Inflammatory macrophage treated with lipopolysaccharide for 1 hour (primary cell): ENCODE results near the gene SKIL.
A peak's percentile ranks its signal among the peaks of the same experiment; 100 is the strongest.

Source experiments
- DNase-seq, 2 donors: peaks; one replicate each; pipeline ENCODE4 v3.0.0-alpha.2; 2020 to 2022

SKIL gene

GRCh38 chr3:170352936-170353335 lies 4.6 kb upstream of the SKIL start:
- peak; percentile 80 to 90 for DNase-seq

DNA sequence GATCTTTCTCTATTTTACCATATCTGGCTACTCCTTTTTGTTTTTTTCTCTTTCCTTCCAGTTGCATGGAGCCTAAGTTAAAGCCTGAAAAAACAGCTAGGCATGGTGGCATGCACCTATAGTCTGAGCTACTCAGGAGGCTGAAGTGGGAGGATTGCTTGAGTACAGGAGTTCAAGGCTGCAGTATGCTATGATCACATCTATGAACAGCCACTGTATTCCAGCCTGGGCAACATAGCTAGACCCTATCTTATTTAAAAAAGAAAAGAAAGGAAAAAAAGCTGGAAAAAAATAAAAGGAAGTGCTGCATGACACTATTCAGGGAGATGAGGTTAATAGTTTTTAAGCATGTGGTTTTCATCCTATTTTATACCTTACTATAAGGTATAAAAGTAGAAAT lies 4.0 kb upstream of the SKIL start:
- no peak for DNase-seq

GRCh38 chr3:170354760-170355159 lies 2.8 kb upstream of the SKIL start:
- no peak for DNase-seq

DNA sequence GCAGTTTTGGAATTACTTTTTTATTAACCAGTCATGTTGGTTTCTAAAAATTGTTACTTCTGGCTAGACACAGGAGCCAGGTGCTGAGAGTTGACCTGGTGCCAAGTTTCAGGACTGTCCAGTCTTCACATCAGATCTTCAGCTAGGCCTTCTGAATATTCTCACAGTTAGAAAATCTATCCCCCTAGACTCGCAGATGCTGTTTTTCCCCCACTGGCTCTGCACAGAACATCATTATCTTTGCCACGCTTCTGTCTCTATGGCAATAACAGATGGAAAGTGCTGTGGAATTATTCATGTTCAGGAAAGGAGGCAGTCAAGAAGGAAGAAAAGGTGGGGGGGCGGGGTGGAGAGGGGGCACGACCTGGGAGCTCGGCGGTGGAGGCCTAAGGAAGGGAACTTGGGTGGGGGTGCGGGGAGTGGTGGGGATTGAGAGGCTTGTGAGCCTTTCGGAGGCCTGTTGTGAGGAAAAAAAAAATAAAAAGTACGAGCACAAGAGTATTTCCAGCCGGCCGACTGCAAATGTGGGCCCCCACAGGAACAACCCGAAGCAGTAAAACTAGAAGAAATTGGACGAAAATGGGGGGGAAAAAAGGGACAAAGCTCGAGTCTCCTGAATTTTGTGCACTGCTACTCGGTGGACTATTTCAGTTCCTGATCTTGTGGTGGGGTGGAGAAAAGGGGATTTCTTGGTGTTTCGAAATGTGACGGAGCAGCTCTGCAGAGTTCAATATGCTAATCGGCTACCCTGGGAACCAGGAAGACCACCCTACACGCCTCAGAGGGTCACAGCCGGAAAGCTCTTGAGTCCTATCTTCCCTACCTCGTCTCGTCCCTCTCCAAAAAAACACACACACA lies 1.5 kb upstream of the SKIL start:
- DNase-seq, result peak; percentile 90 to 93

DNA sequence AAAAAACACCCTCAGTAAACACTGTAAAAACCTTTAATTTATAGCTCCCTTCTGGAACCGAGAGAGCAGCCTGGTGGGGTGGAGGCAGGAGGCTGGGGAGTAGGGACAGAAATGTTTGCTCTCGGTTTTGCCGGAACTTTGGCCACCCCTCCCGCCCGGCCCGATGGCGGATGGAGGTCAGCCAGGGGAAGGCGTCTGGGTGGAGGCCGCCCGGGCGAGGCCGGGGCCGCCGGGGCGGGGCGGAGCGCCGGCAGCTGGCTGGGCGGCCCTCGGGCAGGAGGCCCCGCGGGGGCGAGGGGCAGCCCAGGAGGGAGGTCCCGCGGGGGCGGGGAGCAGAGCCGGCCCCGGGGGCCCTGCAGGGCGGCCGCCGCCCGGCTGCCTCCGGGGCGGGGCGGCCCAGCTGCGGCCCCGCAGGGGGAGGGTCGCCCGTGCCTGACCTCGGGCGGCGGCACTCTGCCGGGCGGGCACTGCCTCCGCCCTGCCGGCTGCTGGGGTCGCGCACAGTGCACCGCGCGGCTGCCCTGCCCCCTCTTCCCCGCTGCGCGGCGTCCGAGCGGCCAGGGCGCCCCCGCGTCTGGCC lies 829 bp upstream of the SKIL start:
- peak; percentile 84 to 91 for DNase-seq

GRCh38 chr3:170358042-170359010 lies 811 bp downstream of the SKIL start:
- peak; percentile 95 to 98 for DNase-seq

DNA sequence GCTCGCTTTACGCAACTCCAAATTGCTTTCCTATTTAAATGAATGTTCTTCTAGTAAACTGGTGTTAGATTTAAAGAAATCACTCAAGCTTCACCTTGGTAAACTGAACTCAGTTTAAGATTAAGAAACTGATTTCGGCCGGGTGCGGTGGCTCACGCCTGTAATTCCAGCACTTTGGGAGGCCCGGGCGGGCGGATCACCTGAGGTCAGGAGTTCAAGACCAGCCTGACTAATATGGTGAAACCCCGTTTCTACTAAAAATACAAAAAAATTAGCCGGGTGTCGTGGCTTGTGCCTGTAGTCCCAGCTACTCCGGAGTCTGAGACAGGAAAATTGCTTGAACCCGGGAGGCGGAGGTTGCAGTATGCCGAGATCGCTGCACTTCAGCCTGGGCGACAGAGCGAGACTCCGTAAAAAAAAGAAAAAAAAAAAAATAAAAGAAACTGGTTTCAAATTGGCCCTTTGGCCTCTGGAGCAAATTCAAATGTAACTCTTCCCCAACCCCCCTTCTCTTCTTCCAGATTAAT lies 1.7 kb downstream of the SKIL start:
- DNase-seq, result no peak

DNA sequence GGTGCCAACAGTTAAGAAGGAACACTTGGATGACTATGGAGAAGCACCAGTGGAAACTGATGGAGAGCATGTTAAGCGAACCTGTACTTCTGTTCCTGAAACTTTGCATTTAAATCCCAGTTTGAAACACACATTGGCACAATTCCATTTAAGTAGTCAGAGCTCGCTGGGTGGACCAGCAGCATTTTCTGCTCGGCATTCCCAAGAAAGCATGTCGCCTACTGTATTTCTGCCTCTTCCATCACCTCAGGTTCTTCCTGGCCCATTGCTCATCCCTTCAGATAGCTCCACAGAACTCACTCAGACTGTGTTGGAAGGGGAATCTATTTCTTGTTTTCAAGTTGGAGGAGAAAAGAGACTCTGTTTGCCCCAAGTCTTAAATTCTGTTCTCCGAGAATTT lies 3.0 kb downstream of the SKIL start:
- no peak for DNase-seq

GRCh38 chr3:170360916-170361315 lies 3.4 kb downstream of the SKIL start:
- no peak for DNase-seq

GRCh38 chr3:170361711-170362110 lies 4.2 kb downstream of the SKIL start:
- no peak for DNase-seq

DNA sequence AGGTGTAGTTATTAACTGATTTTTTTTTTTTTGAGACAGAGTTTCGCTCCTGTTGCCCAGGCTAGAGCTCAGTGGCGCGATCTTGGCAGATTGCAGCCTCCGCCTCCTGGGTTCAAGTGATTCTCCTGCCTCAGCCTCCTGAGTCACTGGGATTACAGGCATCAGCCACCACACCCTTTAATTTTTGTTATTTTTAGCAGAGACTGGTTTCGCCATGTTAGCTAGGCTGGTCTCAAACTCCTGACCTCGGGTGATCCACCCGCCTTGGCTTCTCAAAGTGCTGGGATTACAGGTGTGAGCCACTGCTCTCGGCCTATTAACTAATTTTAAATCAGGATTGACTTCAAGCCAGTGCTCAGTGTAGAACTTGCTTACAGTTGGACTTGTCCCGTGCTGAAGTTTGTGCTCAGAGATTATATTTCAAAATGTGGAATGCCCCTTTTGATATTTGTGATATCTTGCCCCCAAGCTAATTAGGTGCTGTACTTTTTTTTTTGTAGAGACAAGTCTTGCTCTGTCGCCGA lies 6.0 kb downstream of the SKIL start:
- no peak for DNase-seq

DNA sequence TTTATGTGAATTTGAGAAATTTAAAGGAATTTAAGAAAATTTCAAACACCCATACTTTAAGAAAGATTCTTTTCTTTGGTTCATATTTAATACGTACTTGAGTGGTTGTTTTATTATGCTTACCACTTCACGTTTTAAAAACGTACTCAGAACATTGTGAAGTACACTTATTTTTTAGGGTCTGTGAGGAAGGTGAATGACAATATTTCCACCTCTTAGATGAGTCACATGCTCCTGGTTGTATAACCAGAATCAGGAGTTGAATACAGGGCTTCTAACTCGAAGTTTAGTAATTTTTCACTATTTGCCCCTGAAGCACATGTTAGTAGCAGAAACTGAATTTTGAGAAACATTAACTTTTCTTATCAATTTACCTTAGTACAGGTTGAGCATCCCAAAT lies 7.5 kb downstream of the SKIL start:
- DNase-seq, result no peak

DNA sequence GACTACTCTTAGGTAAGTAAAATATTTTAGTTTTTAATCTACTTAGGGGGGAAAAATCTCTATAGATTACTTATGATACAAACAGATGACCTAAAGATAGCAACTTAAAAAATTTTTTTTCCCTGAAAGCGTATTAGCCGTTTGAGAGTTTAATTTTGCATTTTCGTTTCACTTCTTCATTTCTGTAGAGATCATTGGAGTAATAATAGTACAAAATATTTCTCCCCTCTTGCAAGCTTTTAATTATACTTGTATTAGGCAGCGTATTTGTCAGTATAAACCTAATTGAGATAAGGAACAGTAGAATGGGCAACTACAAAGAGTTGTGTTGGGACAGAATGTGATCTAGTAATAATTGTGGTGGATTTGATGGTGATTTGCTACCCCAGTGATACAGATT lies 10.3 kb downstream of the SKIL start:
- no peak for DNase-seq

- no peak for DNase-seq
Measured at GRCh38 chr3:170368921-170369320, 11.4 kb downstream of the SKIL start.

DNA sequence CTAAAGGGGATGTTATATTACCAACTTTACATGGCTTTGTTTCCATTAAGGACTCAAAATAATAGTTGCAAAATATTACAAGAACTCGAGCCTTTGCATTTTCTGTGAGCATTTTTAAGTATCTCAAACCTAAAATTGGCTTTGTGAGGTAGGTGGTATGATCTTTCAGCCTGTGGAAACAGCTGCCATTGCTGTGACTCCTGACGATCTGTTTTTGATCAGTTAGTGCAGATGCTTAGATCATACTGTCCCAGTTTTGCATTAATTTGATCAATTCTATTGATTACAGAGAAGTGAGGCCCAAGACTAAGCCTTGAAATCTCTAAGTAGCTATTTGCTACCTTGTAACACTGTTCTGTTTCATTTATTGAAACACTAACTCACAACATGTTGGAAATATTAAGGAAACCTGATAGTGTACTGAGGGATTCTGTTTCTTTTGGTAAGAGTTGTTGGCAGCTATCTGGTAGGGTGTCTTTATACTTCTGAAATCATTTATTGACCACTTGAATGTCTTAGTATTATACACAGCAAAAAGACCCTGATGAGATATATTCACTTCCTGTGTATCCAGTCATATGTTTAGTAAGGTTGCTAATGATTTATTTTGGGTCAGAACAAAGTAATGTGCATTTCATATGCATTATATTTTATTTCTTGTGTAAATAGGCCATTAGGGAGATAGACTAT lies 14.8 kb downstream of the SKIL start:
- DNase-seq, result no peak

DNA sequence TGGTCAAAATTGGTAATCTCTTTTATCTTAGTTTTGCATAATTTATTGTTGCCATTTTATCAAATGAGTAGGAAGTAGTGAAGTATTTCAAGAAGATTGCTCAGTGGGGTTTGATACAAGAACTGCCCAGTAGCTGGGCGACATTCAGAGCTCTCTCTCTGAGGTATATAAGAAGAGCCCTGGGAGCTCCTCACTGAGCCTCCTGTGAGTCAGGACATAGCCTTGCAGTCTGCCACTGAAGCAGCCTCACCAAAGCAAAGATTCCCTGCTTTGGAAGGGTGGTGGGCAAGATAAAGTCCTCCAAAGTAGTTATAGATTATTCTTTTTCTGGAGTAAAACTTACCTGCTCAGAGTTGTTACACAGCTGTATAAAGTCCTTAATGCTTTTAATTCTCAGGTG lies 26.1 kb downstream of the SKIL start:
- no peak for DNase-seq

DNA sequence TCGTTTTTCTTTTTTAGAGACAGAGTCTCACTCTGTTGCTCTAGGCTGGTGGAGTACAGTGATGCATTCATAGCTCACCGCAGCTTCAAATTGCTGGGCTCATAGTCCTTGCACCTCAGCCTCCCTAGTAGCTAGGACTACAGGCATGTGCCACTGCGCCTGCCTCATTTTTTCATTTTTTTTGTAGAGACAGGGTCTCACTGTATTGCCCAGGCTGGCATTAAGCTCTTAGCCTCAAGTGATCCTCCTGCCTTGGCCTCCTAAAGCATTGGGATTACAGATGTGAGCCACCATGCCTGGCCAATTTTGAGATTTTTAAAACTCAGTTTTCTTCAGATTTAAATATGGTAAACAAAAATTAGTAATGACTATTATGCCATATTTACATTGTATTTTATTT lies 29.0 kb downstream of the SKIL start:
- no peak for DNase-seq

DNA sequence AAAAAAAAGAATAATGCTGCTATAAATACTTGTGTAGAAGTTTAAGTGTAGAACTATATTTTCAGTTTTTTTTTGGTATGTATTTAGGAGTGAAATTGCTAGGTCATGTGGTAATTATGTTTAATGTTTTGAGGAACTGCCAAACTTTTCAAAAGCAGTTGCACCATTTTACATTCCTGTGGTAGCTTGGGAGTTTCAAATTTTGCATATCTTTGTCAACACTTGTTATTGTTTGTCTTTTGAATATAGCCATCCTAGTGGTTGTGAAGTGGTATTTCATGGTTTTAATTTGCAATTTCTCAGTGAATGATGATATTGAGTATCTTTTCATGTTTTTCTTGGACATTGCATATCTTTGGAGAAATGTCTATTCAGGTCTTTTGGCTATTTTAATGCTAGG lies 30.4 kb downstream of the SKIL start:
- DNase-seq, result peak; percentile 45 to 67

GRCh38 chr3:170391108-170391507 lies 33.6 kb downstream of the SKIL start:
- no peak for DNase-seq

DNA sequence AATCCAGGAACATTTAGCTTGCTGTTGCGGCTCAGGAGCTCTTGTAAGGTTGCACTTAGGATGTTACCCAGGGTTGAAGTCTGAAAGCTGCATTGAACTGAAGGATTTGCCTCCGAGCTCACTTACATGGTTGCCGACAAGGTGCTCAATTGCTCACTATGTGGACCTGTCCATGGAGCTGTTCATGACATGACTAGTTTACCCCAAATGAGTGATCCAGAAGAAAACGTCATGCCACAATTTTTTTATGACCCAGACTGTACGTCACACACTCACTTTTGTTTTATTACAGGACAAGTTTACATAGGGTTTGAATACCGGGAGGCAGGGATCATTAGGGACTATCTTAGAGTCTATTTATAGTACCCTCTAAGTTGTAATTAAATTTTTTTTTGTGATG lies 40.2 kb downstream of the SKIL start:
- no peak for DNase-seq

- no peak for DNase-seq
Measured at GRCh38 chr3:170405101-170405500, 47.6 kb downstream of the SKIL start.

GRCh38 chr3:170410428-170411029 lies 53.0 kb downstream of the SKIL start:
- DNase-seq, result peak in 1 of 2 donors; percentile 55
